ENCODE data around the gene FXYD7. TPM values are rescaled to one million over a fixed set of nuclear protein-coding genes. Genes with fewer than 3 reads are reported as not detected.

FXYD7 gene
- total RNA-seq, 1 experiment from 2014 or later: 0.71 TPM

GRCh38 chr19:35098413-35099049 is 44.5 kb upstream of the FXYD7 start:
- intact Hi-C loops (cut with micrococcal nuclease): no loop called here
- ATAC-seq (no peak), DNase-seq (ENCODE audit: low read depth, low spot score) (no peak)
- Histone ChIP-seq H3K27me3 (ENCODE audit: insufficient read depth, low read length) (no peaks in the 10 kb centered on the region), H3K4me2 (ENCODE audit: low read length) (no peak overlapping the region), H3K9me2 (ENCODE audit: insufficient read depth) (no peaks in the 10 kb centered on the region), H2AFZ (ENCODE audit: low read depth, low read length, poor library complexity, severe bottlenecking) (no peak overlapping the region), H3K4me3 (replicated peaks in 1 of 2; ENCODE audit: low read depth in 1 of 2, low read length in 2 of 2) (no peak overlapping the region), H3K36me3 (ENCODE audit: control insufficient read depth in 1 of 2, insufficient read depth in 2 of 2, low read length in 2 of 2) (no peaks in the 10 kb centered on the region), H3K4me1 (ENCODE audit: control insufficient read depth in 1 of 2, insufficient read depth in 2 of 2, low read length in 2 of 2) (no peaks in the 10 kb centered on the region), H3K9ac (ENCODE audit: low read length) (no peak overlapping the region), H3K27ac (ENCODE audit: low read depth, low read length) (no peak overlapping the region), H3K9me3 (ENCODE audit: control insufficient read depth in 1 of 2, insufficient read depth in 1 of 2, low read depth in 1 of 2, low read length in 2 of 2) (no peaks in the 10 kb centered on the region), H4K20me1 (ENCODE audit: insufficient read depth) (no peaks in the 10 kb centered on the region), H3K79me2 (ENCODE audit: insufficient read depth, low read length) (no peaks in the 10 kb centered on the region)
- RAD21 ChIA-PET (ENCODE audit: low non-redundant PET in 1 of 2, low total read pairs in 2 of 2, uncharacterized antibody in 2 of 2, unreplicated experiment in 2 of 2): no interaction called here
- CTCF ChIA-PET: interaction anchor here (0.7 kb wide), 1 partner anchor 8 kb away, joined by 3 read pairs; no protein-coding TSS in a partner anchor
- no peak for TF ChIP-seq RAD21 (IDR thresholded peaks at IDR 0.05; ENCODE audit: low read depth)
- TF ChIP-seq TCF7L2 (IDR thresholded peaks at IDR 0.05; ENCODE audit: borderline replicate concordance, extremely low read depth, insufficient read depth, insufficient read length): no peak
- TF ChIP-seq CEBPB (IDR thresholded peaks at IDR 0.05; ENCODE audit: low read depth): no peak
- TF ChIP-seq EZH2 (IDR thresholded peaks at IDR 0.05): no peak
- TF ChIP-seq POLR2A (IDR thresholded peaks at IDR 0.05; ENCODE audit: borderline replicate concordance, extremely low read depth, insufficient read depth, insufficient read length): no peak
- no peak for TF ChIP-seq CBX3 (IDR thresholded peaks at IDR 0.05; ENCODE audit: low read depth)
- no peak for TF ChIP-seq ZBTB33 (IDR thresholded peaks at IDR 0.05; ENCODE audit: extremely low read depth, insufficient replicate concordance, low read length)
- no peak for TF ChIP-seq SRF (IDR thresholded peaks at IDR 0.05; ENCODE audit: low read depth)
- TF ChIP-seq SIN3A (IDR thresholded peaks at IDR 0.05; ENCODE audit: low read depth): no peak
- POLR2A ChIA-PET: no interaction called here
- BruUV-seq (replicated peaks): no TSS peak

All from HCT116 (cell line).